Calu3 (cell line): ENCODE results near the gene PNKD. TPM values are rescaled to one million over a fixed set of nuclear protein-coding genes. Genes with fewer than 3 reads are reported as not detected.

Experiments used
- BruUV-seq: library from RNA; stranded (reverse); fragments of 400-500 nt; replicated peaks from 2 replicates; lab custom pipeline; 2021; lab: Mats Ljungman, UMichigan
- CTCF ChIA-PET: fragments of 300-600 bp; sonication (Branson Sonifier 250); formaldehyde crosslinking; loops from one replicate; lab custom pipeline; 2022; ENCODE audit warnings: antibody characterized with exemption; lab: Charles Lee
- DNase-seq: peaks from one replicate; pipeline ENCODE4 v3.0.0; 2022
- H3K27ac Mint-ChIP-seq: one replicate; pipeline ENCODE4 v1.8.0; 2022; ENCODE audit warnings: mixed read lengths; ENCODE audit not compliant: unreplicated experiment
- H3K27me3 Mint-ChIP-seq: one replicate; pipeline ENCODE4 v1.8.0; 2022; ENCODE audit warnings: mixed read lengths; ENCODE audit not compliant: unreplicated experiment
- H3K36me3 Mint-ChIP-seq: one replicate; pipeline ENCODE4 v1.8.0; 2022; ENCODE audit warnings: mild to moderate bottlenecking, moderate library complexity, mixed read lengths; ENCODE audit not compliant: insufficient read depth, unreplicated experiment
- H3K4me1 Mint-ChIP-seq: one replicate; pipeline ENCODE4 v1.8.0; 2022; ENCODE audit warnings: mild to moderate bottlenecking, low read depth, mixed read lengths; ENCODE audit not compliant: unreplicated experiment
- H3K4me3 Mint-ChIP-seq: one replicate; pipeline ENCODE4 v1.8.0; 2022; ENCODE audit warnings: mild to moderate bottlenecking, low read depth, moderate library complexity, mixed read lengths; ENCODE audit not compliant: unreplicated experiment
- H3K9me3 Mint-ChIP-seq: one replicate; pipeline ENCODE4 v1.8.0; 2022; ENCODE audit warnings: low read depth, mixed read lengths; ENCODE audit not compliant: unreplicated experiment
- intact Hi-C: fragments of 100-400 bp; cut with micrococcal nuclease; formaldehyde crosslinking; loops from one replicate; pipeline ENCODE4 v1.10.0; 2022; ENCODE audit not compliant: unreplicated experiment
- total RNA-seq: library from RNA; stranded (reverse); gene quantifications from 2 replicates; pipeline ENCODE4 v1.2.3, GENCODE V29; 2022
- TF ChIP-seq, protein P1 (sequence below): fragments of 200-600 bp; IDR thresholded peaks from one replicate; pipeline ENCODE4 v1.8.0; 2022; ENCODE audit warnings: antibody characterized with exemption; ENCODE audit not compliant: unreplicated experiment

PNKD gene
- total RNA-seq, 1 experiment from 2014 or later, result 46.8 TPM

DNA sequence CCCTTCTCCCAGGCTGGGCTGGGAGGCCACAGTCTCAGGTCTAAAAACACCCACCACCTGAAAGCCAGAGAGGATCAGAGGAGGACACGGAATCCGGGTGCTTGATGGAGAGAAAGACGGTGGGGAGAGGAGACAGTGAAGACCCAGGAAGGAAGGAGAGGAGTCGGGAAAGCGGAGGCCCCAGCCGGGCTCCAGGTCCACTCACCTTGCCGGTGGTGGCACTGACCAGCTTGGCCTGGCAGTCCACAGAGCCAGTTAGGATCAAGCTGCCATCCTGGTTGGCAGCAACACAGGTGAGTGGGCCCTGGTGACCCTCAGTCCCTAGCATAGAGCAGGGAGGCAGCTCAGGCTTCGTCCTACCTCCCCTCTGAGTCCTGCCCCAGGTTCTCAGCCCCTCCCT lies 4.7 kb upstream of the PNKD start:
- peaks cover 60% of the 10 kb centered on the region for H3K36me3 Mint-ChIP-seq

DNA sequence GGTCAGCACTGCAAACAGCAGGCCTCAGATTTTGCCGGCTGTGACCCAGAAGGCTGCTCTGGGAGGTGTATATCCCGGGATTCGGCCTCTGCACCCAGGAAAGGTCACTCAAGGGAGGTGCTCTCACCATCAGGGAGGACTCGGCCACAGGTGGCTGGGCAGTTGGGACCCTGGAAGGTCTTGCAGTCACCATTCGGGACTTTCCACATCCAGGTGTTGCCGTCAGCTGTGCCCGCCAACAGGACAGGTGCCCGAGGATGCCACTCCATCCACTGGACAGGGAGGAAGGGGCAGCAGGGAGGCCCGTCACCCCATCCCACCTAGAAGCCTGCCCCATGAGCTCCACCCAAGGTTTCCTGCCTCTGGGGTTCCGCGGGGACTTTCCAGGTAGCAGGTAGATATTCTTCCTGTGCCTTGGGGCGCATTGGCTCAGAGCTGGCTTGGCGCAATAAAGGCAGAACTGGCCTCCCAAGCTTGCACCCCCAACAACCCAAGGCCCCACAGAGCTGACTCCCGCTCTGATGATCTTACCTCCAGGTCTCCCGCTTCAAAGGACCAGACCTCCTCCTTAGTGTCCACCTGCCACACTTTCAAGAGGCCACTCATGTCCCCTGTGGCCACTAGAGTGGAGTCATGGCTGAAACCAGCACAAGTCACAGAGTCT lies 3.9 kb upstream of the PNKD start:
- H3K4me3 Mint-ChIP-seq, result no peak overlapping the region
- H3K9me3 Mint-ChIP-seq, result no peaks in the 10 kb centered on the region
- TF ChIP-seq, protein P1, sequence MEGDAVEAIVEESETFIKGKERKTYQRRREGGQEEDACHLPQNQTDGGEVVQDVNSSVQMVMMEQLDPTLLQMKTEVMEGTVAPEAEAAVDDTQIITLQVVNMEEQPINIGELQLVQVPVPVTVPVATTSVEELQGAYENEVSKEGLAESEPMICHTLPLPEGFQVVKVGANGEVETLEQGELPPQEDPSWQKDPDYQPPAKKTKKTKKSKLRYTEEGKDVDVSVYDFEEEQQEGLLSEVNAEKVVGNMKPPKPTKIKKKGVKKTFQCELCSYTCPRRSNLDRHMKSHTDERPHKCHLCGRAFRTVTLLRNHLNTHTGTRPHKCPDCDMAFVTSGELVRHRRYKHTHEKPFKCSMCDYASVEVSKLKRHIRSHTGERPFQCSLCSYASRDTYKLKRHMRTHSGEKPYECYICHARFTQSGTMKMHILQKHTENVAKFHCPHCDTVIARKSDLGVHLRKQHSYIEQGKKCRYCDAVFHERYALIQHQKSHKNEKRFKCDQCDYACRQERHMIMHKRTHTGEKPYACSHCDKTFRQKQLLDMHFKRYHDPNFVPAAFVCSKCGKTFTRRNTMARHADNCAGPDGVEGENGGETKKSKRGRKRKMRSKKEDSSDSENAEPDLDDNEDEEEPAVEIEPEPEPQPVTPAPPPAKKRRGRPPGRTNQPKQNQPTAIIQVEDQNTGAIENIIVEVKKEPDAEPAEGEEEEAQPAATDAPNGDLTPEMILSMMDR, result no peak
- intact Hi-C loops, result no loop called here
- BruUV-seq, result no TSS peak
- H3K4me1 Mint-ChIP-seq, result peaks cover 9% of the 10 kb centered on the region
- no peak for DNase-seq
- H3K36me3 Mint-ChIP-seq, result peaks cover 68% of the 10 kb centered on the region
- no peaks in the 10 kb centered on the region for H3K27me3 Mint-ChIP-seq
- CTCF ChIA-PET, result no interaction called here
- H3K27ac Mint-ChIP-seq, result no peak overlapping the region

More for the DNA sequence above, 4.7 kb upstream of the PNKD start:
- TF ChIP-seq, protein P1, result no peak
- CTCF ChIA-PET, result interaction anchor here (0.6 kb wide), 1 partner anchor 33 kb away, joined by 4 read pairs; no protein-coding TSS in a partner anchor
- no peak overlapping the region for H3K4me3 Mint-ChIP-seq
- peaks cover 11% of the 10 kb centered on the region for H3K4me1 Mint-ChIP-seq
- H3K27ac Mint-ChIP-seq, result no peak overlapping the region
- no peak for DNase-seq
- H3K9me3 Mint-ChIP-seq, result no peaks in the 10 kb centered on the region
- H3K27me3 Mint-ChIP-seq, result no peaks in the 10 kb centered on the region
- intact Hi-C loops, result no loop called here
- no TSS peak for BruUV-seq

DNA sequence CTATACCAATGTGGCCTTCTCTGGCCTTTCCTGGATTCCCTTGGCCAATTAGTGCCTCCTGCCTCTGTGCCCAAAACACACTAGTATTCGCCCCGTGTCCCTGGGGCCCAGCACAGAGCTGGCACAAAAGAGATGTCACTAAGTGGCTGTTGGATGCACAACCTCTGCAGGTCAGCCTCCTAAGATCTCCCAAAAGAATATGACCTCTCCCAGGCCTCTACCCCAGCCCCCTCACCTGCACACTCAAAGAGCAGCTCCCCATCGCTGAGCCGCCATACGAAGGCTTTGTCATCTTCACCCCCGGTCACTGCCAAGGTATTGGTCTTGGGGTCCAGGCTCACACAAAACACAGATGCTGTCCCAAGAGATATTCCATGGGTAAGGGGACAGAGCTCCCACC lies 3.1 kb upstream of the PNKD start:
- no TSS peak for BruUV-seq
- TF ChIP-seq, protein P1, result no peak
- CTCF ChIA-PET, result interaction anchor here (0.6 kb wide), 1 partner anchor 1854 kb away, joined by 3 read pairs; no protein-coding TSS in a partner anchor
- DNase-seq, result no peak
- H3K4me3 Mint-ChIP-seq, result no peak overlapping the region
- no peak overlapping the region for H3K27ac Mint-ChIP-seq
- H3K27me3 Mint-ChIP-seq, result no peaks in the 10 kb centered on the region
- intact Hi-C loops, result no loop called here
- H3K9me3 Mint-ChIP-seq, result no peaks in the 10 kb centered on the region
- peaks cover 76% of the 10 kb centered on the region for H3K36me3 Mint-ChIP-seq
- peaks cover 14% of the 10 kb centered on the region for H3K4me1 Mint-ChIP-seq

DNA sequence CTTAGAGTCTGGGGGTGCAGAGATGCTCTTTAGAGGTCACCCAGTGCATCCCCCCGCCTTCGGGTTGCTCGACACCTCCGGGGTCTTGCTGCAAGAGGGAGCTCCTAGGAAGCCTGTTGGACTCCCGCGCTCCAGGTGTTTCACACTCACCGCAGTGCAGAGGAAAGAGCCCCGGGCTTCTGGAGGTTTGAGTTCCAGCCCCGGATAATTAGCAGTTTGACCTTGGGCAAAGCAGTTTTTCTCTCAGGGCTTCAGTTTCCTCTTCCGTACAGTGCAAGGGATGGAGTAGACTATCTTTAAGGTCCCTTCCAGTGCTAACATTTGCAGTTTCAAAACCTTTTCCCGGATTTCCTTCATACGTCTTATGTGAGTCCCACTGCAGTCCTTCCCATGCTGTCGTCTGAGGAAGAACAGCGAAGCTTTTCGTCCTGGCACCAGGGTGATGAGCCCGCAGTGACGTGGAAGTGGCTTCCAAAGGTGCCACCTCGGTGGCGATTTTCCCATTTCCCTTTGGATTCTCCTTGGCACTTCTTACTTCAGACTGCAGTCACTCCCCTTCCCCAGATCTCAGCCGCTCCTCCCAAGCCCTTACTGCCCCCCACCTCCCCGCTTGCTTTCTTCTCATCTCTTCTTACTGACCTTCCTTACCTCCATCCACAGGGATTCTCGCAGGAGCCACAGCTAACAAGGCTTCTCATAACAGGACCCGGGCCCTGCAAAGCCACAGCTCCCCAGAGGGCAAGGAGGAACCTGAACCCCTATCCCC lies 585 bp downstream of the PNKD start:
- CTCF ChIA-PET, result interaction anchor here (1.0 to 4.1 kb wide), 9 partner anchors 11 to 126 kb away, joined by 3 to 54 read pairs (median 5); partner anchors contain the start of gene CATIP
- H3K4me1 Mint-ChIP-seq, result peaks cover 31% of the 10 kb centered on the region
- no peaks in the 10 kb centered on the region for H3K27me3 Mint-ChIP-seq
- H3K27ac Mint-ChIP-seq, result peak overlapping the region; percentile 69
- H3K9me3 Mint-ChIP-seq, result no peaks in the 10 kb centered on the region
- peaks cover 82% of the 10 kb centered on the region for H3K36me3 Mint-ChIP-seq
- BruUV-seq, result no TSS peak
- peak overlapping the region; percentile 76 for H3K4me3 Mint-ChIP-seq
- intact Hi-C loops, result loop anchor here (5.0 kb wide), 1 partner anchor 126 kb away; the partner anchor contains the start of gene CTDSP1
- TF ChIP-seq, protein P1, result no peak
- DNase-seq, result no peak
